Smooth muscle cell (in vitro differentiated cells): ENCODE data around the gene RNF40. TPM values are rescaled to one million over a fixed set of nuclear protein-coding genes. Genes with fewer than 3 reads are reported as not detected.
A peak's percentile ranks its signal among the peaks of the same experiment; 100 is the strongest.

ENCODE experiments used
- DNase-seq: peaks from one replicate; lab custom pipeline; 2025; ENCODE audit not compliant: unreplicated experiment; lab: John Stamatoyannopoulos, UW
- H2AFZ ChIP-seq: fragments of 200-600 bp; sonication (generic); 2 replicates; pipeline ENCODE4 v1.6.0; 2016; ENCODE audit warnings: antibody characterized with exemption, low read depth, mild to moderate bottlenecking
- H3F3A ChIP-seq: fragments of 200-600 bp; sonication (generic); 2 replicates; pipeline ENCODE4 v1.6.0; 2017; ENCODE audit warnings: antibody characterized with exemption, low read depth
- H3K27ac ChIP-seq: fragments of 200-600 bp; sonication (generic); 2 replicates; pipeline ENCODE4 v1.5.1; 2016; ENCODE audit warnings: low read depth, mild to moderate bottlenecking
- H3K27me3 ChIP-seq: fragments of 200-600 bp; sonication (generic); 2 replicates; pipeline ENCODE4 v1.6.1; 2016; ENCODE audit warnings: low read depth, mild to moderate bottlenecking
- H3K36me3 ChIP-seq: fragments of 200-600 bp; sonication (generic); 2 replicates; pipeline ENCODE4 v1.5.1; 2016; ENCODE audit warnings: low read depth
- H3K4me1 ChIP-seq: fragments of 200-600 bp; sonication (generic); 2 replicates; pipeline ENCODE4 v1.5.1; 2016; ENCODE audit warnings: low read depth
- H3K4me2 ChIP-seq: fragments of 200-600 bp; sonication (generic); 2 replicates; pipeline ENCODE4 v1.6.0; 2016; ENCODE audit warnings: mild to moderate bottlenecking
- H3K4me3 ChIP-seq: fragments of 200-600 bp; sonication (generic); 2 replicates; pipeline ENCODE4 v1.5.1; 2016; ENCODE audit warnings: mild to moderate bottlenecking
- H3K79me2 ChIP-seq: fragments of 200-600 bp; sonication (generic); 2 replicates; pipeline ENCODE4 v1.6.0; 2016; ENCODE audit warnings: low read depth, mild to moderate bottlenecking
- H3K9ac ChIP-seq: fragments of 200-600 bp; sonication (generic); 2 replicates; pipeline ENCODE4 v1.6.0; 2016; ENCODE audit warnings: low read depth
- H3K9me3 ChIP-seq: fragments of 200-600 bp; sonication (generic); replicated peaks from 2 replicates; pipeline ENCODE4 v1.5.1; 2016; ENCODE audit warnings: low read depth
- H4K20me1 ChIP-seq: fragments of 200-600 bp; sonication (generic); 2 replicates; pipeline ENCODE4 v1.6.0; 2016; ENCODE audit warnings: low read depth
- CTCF ChIP-seq: fragments of 200-600 bp; sonication (generic); IDR thresholded peaks from 2 replicates; pipeline ENCODE4 v1.5.1; 2017; ENCODE audit warnings: borderline replicate concordance, mild to moderate bottlenecking, antibody characterized with exemption; ENCODE audit not compliant: insufficient read depth, poor library complexity, severe bottlenecking
- WGBS: methylation state at CpG from one replicate; pipeline ENCODE4 v1.1.7; 2016; ENCODE audit warnings: low lambda C conversion rate; 5-methylcytosine and 5-hydroxymethylcytosine counted together
- polyA plus RNA-seq: library from polyadenylated mRNA; unstranded; fragments of >200 nt; fragmentation: Nextera tagmentation; extraction: Ambion mirVana; gene quantifications from 2 replicates; pipeline ENCODE4 v1.2.1, GENCODE V29; 2016
- total RNA-seq: library from RNA; depleted of rRNA; stranded (reverse); fragments of >200 nt; gene quantifications from 2 replicates; pipeline ENCODE4 v1.2.3, GENCODE V29; 2014

Gene RNF40
- total and polyA plus RNA-seq, 2 experiments from 2014 or later = 66.1 to 92.5 TPM

- Histone ChIP-seq H4K20me1 (peaks cover 3% of the 10 kb centered on the region), H2AFZ (no peak overlapping the region), H3K79me2 (peaks cover 18% of the 10 kb centered on the region), H3K36me3 (peaks cover 8% of the 10 kb centered on the region), H3F3A (peaks cover 9% of the 10 kb centered on the region), H3K27me3 (no peaks in the 10 kb centered on the region), H3K9me3 (no peaks in the 10 kb centered on the region), H3K9ac (peak overlapping the region; percentile 37), H3K27ac (peak overlapping the region; percentile 74), H3K4me3 (peak overlapping the region; percentile 85), H3K4me1 (peaks cover 3% of the 10 kb centered on the region), H3K4me2 (peak overlapping the region; percentile 85)
- TF ChIP-seq CTCF = no peak
- no peak for DNase-seq
- WGBS = 48% methylated on average over 3 of the region's 3 CpGs
Observed at GRCh38 chr16:30747331-30747730, 14.8 kb upstream of the RNF40 start.

- Histone ChIP-seq H3K9me3 (no peaks in the 10 kb centered on the region), H3K27me3 (no peaks in the 10 kb centered on the region), H3K9ac (peak within 1 kb of the TSS; percentile 77), H3K4me2 (peak within 1 kb of the TSS; percentile 96), H3K27ac (peak within 1 kb of the TSS; percentile 74), H2AFZ (no peak within 1 kb of the TSS), H4K20me1 (peaks cover 3% of the 10 kb centered on the region), H3K36me3 (peaks cover 8% of the 10 kb centered on the region), H3K4me3 (peak within 1 kb of the TSS; percentile 85), H3F3A (peaks cover 9% of the 10 kb centered on the region), H3K79me2 (peaks cover 18% of the 10 kb centered on the region), H3K4me1 (peaks cover 3% of the 10 kb centered on the region)
- TF ChIP-seq CTCF = no peak
- DNase-seq = peak; percentile 88
- WGBS = 12% methylated on average over 33 of the region's 60 CpGs
Observed at GRCh38 chr16:30747799-30748633, 14.1 kb upstream of the RNF40 start, which contains the start of gene PHKG2. PHKG2 (plus strand) TSS chr16:30748425; CDS start chr16:30748821, 396 bp downstream.

GRCh38 chr16:30748634-30749445 is 13.3 kb upstream of the RNF40 start:
- H3K79me2 ChIP-seq = peaks cover 18% of the 10 kb centered on the region
- H3K9ac ChIP-seq = peak overlapping the region; percentile 77
- peak; percentile 40 for DNase-seq
- peak overlapping the region; percentile 46 for H3K27ac ChIP-seq
- peaks cover 3% of the 10 kb centered on the region for H3K4me1 ChIP-seq
- H4K20me1 ChIP-seq = peaks cover 3% of the 10 kb centered on the region
- no peaks in the 10 kb centered on the region for H3K27me3 ChIP-seq
- H3K9me3 ChIP-seq = no peaks in the 10 kb centered on the region
- H3F3A ChIP-seq = peaks cover 9% of the 10 kb centered on the region
- WGBS = 17% methylated on average over 29 of the region's 36 CpGs
- no peak overlapping the region for H2AFZ ChIP-seq
- peak overlapping the region; percentile 85 for H3K4me3 ChIP-seq
- peak overlapping the region; percentile 96 for H3K4me2 ChIP-seq
- peaks cover 8% of the 10 kb centered on the region for H3K36me3 ChIP-seq
- no peak for TF ChIP-seq CTCF
